Measurements from ENCODE around the gene SATB1.
"Not testable (repeated sequence)": the region's sequence is repeated elsewhere in the genome, so short reads cannot be mapped to it uniquely, and the experiment has no call there.

DNA sequence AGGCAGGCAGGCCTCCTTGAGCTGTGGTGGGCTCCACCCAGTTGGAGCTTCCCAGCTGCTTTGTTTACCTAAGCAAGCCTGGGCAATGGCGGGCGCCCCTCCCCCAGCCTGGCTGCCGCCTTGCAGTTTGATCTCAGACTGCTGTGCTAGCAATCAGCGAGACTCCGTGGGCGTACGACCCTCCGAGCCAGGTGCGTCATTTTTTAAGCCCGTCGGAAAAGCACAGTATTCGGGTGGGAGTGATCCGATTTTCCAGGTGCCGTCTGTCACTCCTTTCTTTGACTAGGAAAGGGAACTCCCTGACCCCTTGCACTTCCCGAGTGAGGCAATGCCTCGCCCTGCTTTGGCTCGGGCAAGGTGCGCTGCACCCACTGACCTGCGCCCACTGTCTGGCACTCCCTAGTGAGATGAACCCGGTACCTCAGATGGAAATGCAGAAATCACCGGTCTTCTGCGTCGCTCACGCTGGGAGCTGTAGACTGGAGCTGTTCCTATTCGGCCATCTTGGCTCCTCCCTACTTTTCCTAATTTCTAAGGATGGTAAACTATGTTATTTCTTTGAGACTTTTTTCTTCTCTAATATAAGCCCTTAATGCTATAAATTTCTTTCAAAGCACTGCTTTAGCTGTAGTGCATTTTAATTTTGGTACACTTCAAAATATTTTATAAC, 94.2 kb downstream of the SATB1 start:
- TF ChIP-seq, protein P1, sequence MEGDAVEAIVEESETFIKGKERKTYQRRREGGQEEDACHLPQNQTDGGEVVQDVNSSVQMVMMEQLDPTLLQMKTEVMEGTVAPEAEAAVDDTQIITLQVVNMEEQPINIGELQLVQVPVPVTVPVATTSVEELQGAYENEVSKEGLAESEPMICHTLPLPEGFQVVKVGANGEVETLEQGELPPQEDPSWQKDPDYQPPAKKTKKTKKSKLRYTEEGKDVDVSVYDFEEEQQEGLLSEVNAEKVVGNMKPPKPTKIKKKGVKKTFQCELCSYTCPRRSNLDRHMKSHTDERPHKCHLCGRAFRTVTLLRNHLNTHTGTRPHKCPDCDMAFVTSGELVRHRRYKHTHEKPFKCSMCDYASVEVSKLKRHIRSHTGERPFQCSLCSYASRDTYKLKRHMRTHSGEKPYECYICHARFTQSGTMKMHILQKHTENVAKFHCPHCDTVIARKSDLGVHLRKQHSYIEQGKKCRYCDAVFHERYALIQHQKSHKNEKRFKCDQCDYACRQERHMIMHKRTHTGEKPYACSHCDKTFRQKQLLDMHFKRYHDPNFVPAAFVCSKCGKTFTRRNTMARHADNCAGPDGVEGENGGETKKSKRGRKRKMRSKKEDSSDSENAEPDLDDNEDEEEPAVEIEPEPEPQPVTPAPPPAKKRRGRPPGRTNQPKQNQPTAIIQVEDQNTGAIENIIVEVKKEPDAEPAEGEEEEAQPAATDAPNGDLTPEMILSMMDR (conservative IDR thresholded peaks at IDR 0.05; ENCODE audit: low read depth, low read length) = not testable (repeated sequence)
- TF ChIP-seq, protein P2, sequence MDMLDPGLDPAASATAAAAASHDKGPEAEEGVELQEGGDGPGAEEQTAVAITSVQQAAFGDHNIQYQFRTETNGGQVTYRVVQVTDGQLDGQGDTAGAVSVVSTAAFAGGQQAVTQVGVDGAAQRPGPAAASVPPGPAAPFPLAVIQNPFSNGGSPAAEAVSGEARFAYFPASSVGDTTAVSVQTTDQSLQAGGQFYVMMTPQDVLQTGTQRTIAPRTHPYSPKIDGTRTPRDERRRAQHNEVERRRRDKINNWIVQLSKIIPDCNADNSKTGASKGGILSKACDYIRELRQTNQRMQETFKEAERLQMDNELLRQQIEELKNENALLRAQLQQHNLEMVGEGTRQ (IDR thresholded peaks at IDR 0.05; ENCODE audit: low read depth, low read length) = not testable (repeated sequence)
- not testable (repeated sequence) for TF ChIP-seq POLR2A (IDR thresholded peaks at IDR 0.05; ENCODE audit: low read depth, low read length); FOS (IDR thresholded peaks at IDR 0.05; ENCODE audit: low read depth, low read length); RAD21 (IDR thresholded peaks at IDR 0.05; ENCODE audit: low read length); RFX5 (IDR thresholded peaks at IDR 0.05; ENCODE audit: low read depth, low read length); MXI1 (IDR thresholded peaks at IDR 0.05; ENCODE audit: borderline replicate concordance, low read depth, low read length); RCOR1 (IDR thresholded peaks at IDR 0.05; ENCODE audit: insufficient replicate concordance, low read length); MAFK (IDR thresholded peaks at IDR 0.05; ENCODE audit: low read depth, low read length); BHLHE40 (IDR thresholded peaks at IDR 0.05; ENCODE audit: low read depth, low read length); MAZ (IDR thresholded peaks at IDR 0.05; ENCODE audit: borderline replicate concordance, low read depth, low read length)
- TF ChIP-seq, protein P3, sequence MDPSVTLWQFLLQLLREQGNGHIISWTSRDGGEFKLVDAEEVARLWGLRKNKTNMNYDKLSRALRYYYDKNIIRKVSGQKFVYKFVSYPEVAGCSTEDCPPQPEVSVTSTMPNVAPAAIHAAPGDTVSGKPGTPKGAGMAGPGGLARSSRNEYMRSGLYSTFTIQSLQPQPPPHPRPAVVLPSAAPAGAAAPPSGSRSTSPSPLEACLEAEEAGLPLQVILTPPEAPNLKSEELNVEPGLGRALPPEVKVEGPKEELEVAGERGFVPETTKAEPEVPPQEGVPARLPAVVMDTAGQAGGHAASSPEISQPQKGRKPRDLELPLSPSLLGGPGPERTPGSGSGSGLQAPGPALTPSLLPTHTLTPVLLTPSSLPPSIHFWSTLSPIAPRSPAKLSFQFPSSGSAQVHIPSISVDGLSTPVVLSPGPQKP (IDR thresholded peaks at IDR 0.05; ENCODE audit: borderline replicate concordance, low read depth, low read length) = not testable (repeated sequence)

All from IMR-90 (cell line).